GM18873 (cell line): ENCODE data around the gene IVD.

ENCODE experiments used
- ATAC-seq: cut with Tn5 transposase; IDR thresholded peaks from one replicate; pipeline ENCODE4 v1.9.1; 2021; ENCODE audit warnings: mild to moderate bottlenecking, moderate library complexity, moderate number of reproducible peaks; ENCODE audit not compliant: unreplicated experiment, low FRiP score

IVD gene

GRCh38 chr15:40436892-40437751 is 31.5 kb downstream of the IVD start:
- ATAC-seq = no peak

GRCh38 chr15:40437752-40438687 is 32.4 kb downstream of the IVD start:
- no peak for ATAC-seq

- no peak for ATAC-seq
Measured at GRCh38 chr15:40438712-40439111, 33.1 kb downstream of the IVD start.

- no peak for ATAC-seq
Measured at GRCh38 chr15:40439461-40439959, 33.9 kb downstream of the IVD start.

- ATAC-seq = no peak
Measured at GRCh38 chr15:40439960-40440742, 34.6 kb downstream of the IVD start.

- ATAC-seq = peak; percentile 85
Measured at GRCh38 chr15:40440743-40441564, 35.4 kb downstream of the IVD start, which contains the start of gene BAHD1. TSS of gene BAHD1 (plus strand) at chr15:40440953. CDS start at chr15:40458465, 17,512 bp downstream.

- no peak for ATAC-seq
Measured at GRCh38 chr15:40441565-40442531, 36.3 kb downstream of the IVD start.

- no peak for ATAC-seq
Measured at GRCh38 chr15:40443255-40443654, 37.7 kb downstream of the IVD start.

- no peak for ATAC-seq
Measured at GRCh38 chr15:40443846-40444245, 38.3 kb downstream of the IVD start.

GRCh38 chr15:40444736-40445135 is 39.1 kb downstream of the IVD start:
- no peak for ATAC-seq

- no peak for ATAC-seq
Measured at GRCh38 chr15:40445421-40445922, 39.9 kb downstream of the IVD start.

GRCh38 chr15:40446144-40446543 is 40.5 kb downstream of the IVD start:
- no peak for ATAC-seq

- ATAC-seq = no peak
Measured at GRCh38 chr15:40448354-40448753, 42.8 kb downstream of the IVD start.

GRCh38 chr15:40449275-40449674 is 43.7 kb downstream of the IVD start:
- no peak for ATAC-seq

- no peak for ATAC-seq
Measured at GRCh38 chr15:40450047-40450446, 44.5 kb downstream of the IVD start.

- no peak for ATAC-seq
Measured at GRCh38 chr15:40451527-40452158, 46.0 kb downstream of the IVD start.

GRCh38 chr15:40452296-40453090 is 46.9 kb downstream of the IVD start:
- no peak for ATAC-seq
